Adrenal gland (tissue), 12 donors: Measurements from ENCODE around the gene ZNF391. TPM values are rescaled to one million over a fixed set of nuclear protein-coding genes. Genes with fewer than 3 reads are reported as not detected.

Experiments
- DNase-seq, 7 donors: peaks; one replicate each; pipeline ENCODE4 v3.0.0-alpha.2; 2019 to 2020
- H3K27ac ChIP-seq, 5 donors: fragments of 200-600 bp; sonication (generic) in 4 of 5; 1 replicate in 3 of 5; 2 replicates in 2 of 5; pipeline versions ENCODE4 v1.5.1 to v1.8.0; 2016 to 2020; ENCODE audit warnings: mild to moderate bottlenecking in 1 of 5
- H3K27me3 ChIP-seq: fragments of 200-600 bp; 2 replicates; pipeline ENCODE4 v1.8.0; 2021
- H3K36me3 ChIP-seq, 2 donors: fragments of 200-600 bp; replicated peaks in 1 of 2; 1 replicate in 1 of 2; 2 replicates in 1 of 2; pipeline versions ENCODE4 v1.5.1 to v1.8.0; 2018 to 2022
- H3K4me1 ChIP-seq, 2 donors: fragments of 200-600 bp; replicated peaks in 1 of 2; 1 replicate in 1 of 2; 2 replicates in 1 of 2; pipeline versions ENCODE4 v1.5.1 to v1.8.0; 2018 to 2021
- H3K4me3 ChIP-seq, 4 donors: fragments of 200-600 bp; sonication (generic) in 3 of 4; one replicate each; pipeline ENCODE4 v1.5.1; 2016 to 2018
- H3K9me3 ChIP-seq, 3 donors: fragments of 200-600 bp; sonication (generic) in 1 of 3; replicated peaks in 1 of 3; 1 replicate in 2 of 3; 2 replicates in 1 of 3; pipeline versions ENCODE4 v1.5.1 to v1.8.0; 2016 to 2021
- CTCF ChIP-seq, 6 experiments: fragments of 450-650 bp in 4 of 6; fragments of 200-600 bp in 2 of 6; sonication (generic) in 1 of 6; IDR thresholded peaks; 1 replicate in 5 of 6; 2 replicates in 1 of 6; pipeline versions ENCODE4 v1.5.1 to v1.8.0; 2016 to 2021; ENCODE audit warnings: antibody characterized with exemption in 6 of 6, mild to moderate bottlenecking in 2 of 6, moderate library complexity in 1 of 6
- POLR2A ChIP-seq, 2 donors: fragments of 450-650 bp; IDR thresholded peaks; one replicate each; pipeline ENCODE4 v1.6.1; 2017; ENCODE audit warnings: antibody characterized with exemption in 2 of 2, mild to moderate bottlenecking in 2 of 2, moderate library complexity in 1 of 2
- WGBS, 4 donors: extraction: QIAGEN DNeasy Blood & Tissue Kit in 2 of 4; methylation state at CpG; one replicate each; pipeline versions ENCODE4 v1.1.5 to v1.1.7; 2013 to 2017; 5-methylcytosine and 5-hydroxymethylcytosine counted together
- intact Hi-C, 2 donors: fragments of 100-400 bp; cut with DNase I; formaldehyde crosslinking; loops; one replicate each; pipeline versions ENCODE4 v1.14.1 to v1.15.0; 2022 to 2023
- polyA plus RNA-seq, 3 donors: library from polyadenylated mRNA; stranded (reverse); fragments of 200-250 nt in 2 of 3; fragments of 350-450 nt in 1 of 3; fragmentation: Illumina TruSeq in 1 of 3; extraction: RNeasy Lipid Tissue Mini Kit (QIAGEN cat#74804) in 1 of 3; gene quantifications; one replicate each; pipeline ENCODE4 v1.2.3, GENCODE V29; 2013 to 2014
- small RNA-seq, 2 donors: library from RNA; depleted of rRNA; stranded (forward); fragments of <200 nt; gene quantifications; one replicate each; pipeline ENCODE3, GENCODE V24; 2016
- total RNA-seq, 9 donors: library from RNA; depleted of rRNA in 4 of 9; stranded (reverse); fragments of >200 nt in 4 of 9; fragments of 120-200 nt in 1 of 9; fragmentation: NEBNext Ultra II Directional in 1 of 9; extraction: Animal tissue kit (Norgen Biotek cat#: 25700) in 1 of 9; gene quantifications; one replicate each; pipeline versions ENCODE4 v1.1.0 to v1.2.4, GENCODE V29; 2013 to 2023
- donor health status: healthy with polysubstance abuse.
- donor health status: Bipolar disorder and iron deficiency.
- donor health status: DM: yes; HTN: yes; CAD: no.
- donor health status: DM: no; HTN: no; CAD: no.
- donor health status: DM: no; HTN: no; CAD: no.
- donor health status: DM: yes; HTN: yes; CAD: no.

The ZNF391 gene
- total and polyA plus RNA-seq, 12 donors: 1.0 to 8.9 (median 3.7) TPM

GRCh38 chr6:27451660-27452390, 63.3 kb downstream of the ZNF391 start:
- WGBS, 4 donors: 97 to 99% (median 98%) methylated on average over 9 of the region's 9 CpGs
- Histone ChIP-seq H3K4me1 (no peaks in the 10 kb centered on the region), H3K4me3 (peak overlapping the region in 1 of 4 donors; percentile 3), H3K36me3 (peaks cover 0 to 42% of the 10 kb centered on the region in 2 donors), H3K9me3 (peaks cover 0 to 69% (median 33%) of the 10 kb centered on the region in 3 donors), H3K27ac (no peak overlapping the region), H3K27me3 (no peaks in the 10 kb centered on the region)
- DNase-seq: no peak
- intact Hi-C loops: no loop called here
- TF ChIP-seq POLR2A (IDR thresholded peaks at IDR 0.05): no peak
- no peak for TF ChIP-seq CTCF (IDR thresholded peaks at IDR 0.05)

- H3K4me3 ChIP-seq: peak overlapping the region in 1 of 4 donors; percentile 4
- no peak overlapping the region for H3K27ac ChIP-seq
- intact Hi-C loops: no loop called here
- H3K4me1 ChIP-seq: no peaks in the 10 kb centered on the region
- peaks cover 0 to 65% (median 33%) of the 10 kb centered on the region in 3 donors for H3K9me3 ChIP-seq
- WGBS, 4 donors: 95 to 100% (median 97%) methylated on average over 3 of the region's 3 CpGs
- no peaks in the 10 kb centered on the region for H3K27me3 ChIP-seq
- TF ChIP-seq POLR2A (IDR thresholded peaks at IDR 0.05): no peak
- no peak for TF ChIP-seq CTCF (IDR thresholded peaks at IDR 0.05)
- peaks cover 0 to 49% of the 10 kb centered on the region in 2 donors for H3K36me3 ChIP-seq
- no peak for DNase-seq
These were observed 63.9 kb downstream of the ZNF391 start for GRCh38 chr6:27452496-27452897.

Small RNAs within 50 kb of the gene (small RNA-seq; reads per million reads assigned to genes)
- 0 reads per million in 2 donors for gene MCFD2P1

Other genes starting within 250 kb of the ZNF391 start
- gene PRSS16, start 141.1 kb upstream of the ZNF391 start, total RNA-seq: 1 to 10 TPM in 4 of 9 donors, under 1 TPM in 3, not detected in 2; 0.44 to 3.5 (median 2.1) TPM
- 1 to 10 TPM in 2 of 3 donors, under 1 TPM in 1; 0.80 to 1.3 (median 1.1) TPM for gene PRSS16, start 141.1 kb upstream of the ZNF391 start, polyA plus RNA-seq
- gene POM121L2, start 76.5 kb upstream of the ZNF391 start, total RNA-seq: not detected
- gene POM121L2, start 76.5 kb upstream of the ZNF391 start, polyA plus RNA-seq: under 1 TPM in 1 of 3 donors, not detected in 2; 0.03 TPM
- gene ZNF184, start 84.3 kb downstream of the ZNF391 start, total RNA-seq: 1 to 10 TPM; 3.1 to 8.3 (median 4.9) TPM
- gene ZNF184, start 84.3 kb downstream of the ZNF391 start, polyA plus RNA-seq: 1 to 10 TPM; 1.3 to 6.0 (median 1.6) TPM